Endodermal cell (in vitro differentiated cells): ENCODE results near the gene DAPK1. TPM values are rescaled to one million over a fixed set of nuclear protein-coding genes. Genes with fewer than 3 reads are reported as not detected.

Experiments used
- DNase-seq: peaks from one replicate; pipeline ENCODE4 v3.0.0-alpha.2; 2017
- H3K27ac ChIP-seq: 2 replicates; pipeline ENCODE4 v1.5.1; 2013; ENCODE audit warnings: mild to moderate bottlenecking, low read depth, low read length, moderate library complexity
- H3K27me3 ChIP-seq: 2 replicates; pipeline ENCODE4 v1.6.1; 2013; ENCODE audit warnings: mild to moderate bottlenecking, low read length, moderate library complexity; ENCODE audit not compliant: insufficient read depth, control insufficient read depth, poor library complexity, severe bottlenecking
- H3K36me3 ChIP-seq: 2 replicates; pipeline ENCODE4 v1.7.0; 2013; ENCODE audit warnings: mild to moderate bottlenecking, low read length, moderate library complexity; ENCODE audit not compliant: control insufficient read depth, insufficient read depth
- H3K4me1 ChIP-seq: one replicate; pipeline ENCODE4 v1.7.0; 2013; ENCODE audit warnings: low read length; ENCODE audit not compliant: control insufficient read depth, insufficient read depth
- H3K4me3 ChIP-seq: 2 replicates; pipeline ENCODE4 v1.5.1; 2013; ENCODE audit warnings: mild to moderate bottlenecking, low read length, moderate library complexity
- H3K9ac ChIP-seq: 2 replicates; pipeline ENCODE4 v1.6.1; 2013; ENCODE audit warnings: mild to moderate bottlenecking, low read length, moderate library complexity; ENCODE audit not compliant: poor library complexity, severe bottlenecking; ENCODE audit errors: extremely low read depth
- H3K9me3 ChIP-seq: 2 replicates; pipeline ENCODE4 v1.6.1; 2013; ENCODE audit warnings: mild to moderate bottlenecking, low read length, moderate library complexity; ENCODE audit not compliant: control insufficient read depth
- H3K27ac Mint-ChIP-seq: 2 replicates; pipeline ENCODE4 v1.8.0; 2020; ENCODE audit warnings: mixed read lengths
- H3K27me3 Mint-ChIP-seq: 2 replicates; pipeline ENCODE4 v1.8.0; 2021; ENCODE audit warnings: mild to moderate bottlenecking, mixed read lengths; ENCODE audit not compliant: insufficient read depth
- H3K36me3 Mint-ChIP-seq: 2 replicates; pipeline ENCODE4 v1.8.0; 2020; ENCODE audit warnings: low read depth, mixed read lengths
- H3K4me1 Mint-ChIP-seq: 2 replicates; pipeline ENCODE4 v1.8.0; 2020; ENCODE audit warnings: mixed read lengths
- H3K4me3 Mint-ChIP-seq: 2 replicates; pipeline ENCODE4 v1.8.0; 2020; ENCODE audit warnings: mild to moderate bottlenecking, moderate library complexity, mixed read lengths
- H3K9me3 Mint-ChIP-seq: 2 replicates; pipeline ENCODE4 v1.8.0; 2020; ENCODE audit warnings: mild to moderate bottlenecking, mixed read lengths
- CTCF ChIP-seq: fragments of 200-600 bp; sonication (generic); conservative IDR thresholded peaks from 2 replicates; pipeline ENCODE4 v1.5.0; 2021; ENCODE audit warnings: antibody characterized with exemption, mild to moderate bottlenecking
- WGBS, 2 experiments: methylation state at CpG; one replicate each; pipeline versions ENCODE4 v1.1.5 to v1.1.7; 2013; ENCODE audit warnings: missing lambda C conversion rate in 2 of 2, mixed read lengths in 1 of 2; ENCODE audit not compliant: insufficient coverage in 1 of 2, insufficient read length in 1 of 2; 5-methylcytosine and 5-hydroxymethylcytosine counted together
- total RNA-seq, 2 donors: library from RNA; stranded (reverse); fragmentation: NEBNext Ultra II Directional in 1 of 2; extraction: Animal tissue kit (Norgen Biotek cat#: 25700) in 1 of 2; gene quantifications; 2 replicates in 1 of 2; 3 replicates in 1 of 2; pipeline ENCODE4 v1.2.1, GENCODE V29; 2021

DAPK1 gene
- total RNA-seq, 2 donors from 2014 or later, result 117 to 139 TPM

- Histone ChIP-seq H3K9me3 (no peaks in the 10 kb centered on the region), H3K27ac (no peak overlapping the region), H3K9ac (no peak overlapping the region), H3K36me3 (peaks cover 13% of the 10 kb centered on the region), H3K4me1 (peaks cover 5% of the 10 kb centered on the region), H3K27me3 (no peaks in the 10 kb centered on the region), H3K4me3 (no peak overlapping the region)
- Mint-ChIP-seq H3K36me3 (peaks cover 7% of the 10 kb centered on the region), H3K4me3 (no peak overlapping the region), H3K4me1 (peaks cover 29% of the 10 kb centered on the region), H3K27me3 (no peaks in the 10 kb centered on the region), H3K9me3 (no peaks in the 10 kb centered on the region), H3K27ac (no peak overlapping the region)
- peak; percentile 24 for TF ChIP-seq CTCF
- WGBS, 2 experiments, result 90 to 100% methylated on average over 1 to 2 of the region's 2 CpGs
- no peak for DNase-seq
Measured at GRCh38 chr9:87533271-87533670, 35.6 kb downstream of the DAPK1 start.

DNA sequence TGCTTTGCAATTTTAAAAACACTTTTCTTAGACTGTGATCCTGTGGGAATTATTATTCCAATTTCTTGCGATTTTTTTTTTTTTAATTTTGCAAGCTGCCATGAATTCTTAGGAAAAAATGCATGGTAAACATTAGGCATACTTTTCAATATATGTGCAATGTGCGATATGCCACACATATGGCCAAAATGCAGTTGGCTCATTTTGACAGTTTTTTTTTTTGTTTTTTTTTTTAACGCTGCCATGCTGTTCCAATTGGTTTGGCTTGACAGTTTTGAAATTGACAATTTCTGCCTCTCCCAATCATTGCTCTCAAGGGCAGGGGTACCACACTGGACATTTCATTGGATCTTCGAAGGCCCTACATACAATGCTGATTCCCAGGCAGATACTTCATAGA lies 36.4 kb downstream of the DAPK1 start:
- Histone ChIP-seq H3K4me1 (peaks cover 5% of the 10 kb centered on the region), H3K9me3 (no peaks in the 10 kb centered on the region), H3K4me3 (no peak overlapping the region), H3K9ac (no peak overlapping the region), H3K27me3 (no peaks in the 10 kb centered on the region), H3K27ac (no peak overlapping the region), H3K36me3 (peaks cover 15% of the 10 kb centered on the region)
- Mint-ChIP-seq H3K27me3 (no peaks in the 10 kb centered on the region), H3K9me3 (no peaks in the 10 kb centered on the region), H3K4me1 (peaks cover 27% of the 10 kb centered on the region), H3K36me3 (peaks cover 1% of the 10 kb centered on the region), H3K4me3 (no peak overlapping the region), H3K27ac (no peak overlapping the region)
- WGBS, 2 experiments, result 95 to 100% methylated on average over 3 to 4 of the region's 4 CpGs
- TF ChIP-seq CTCF, result no peak
- no peak for DNase-seq

GRCh38 chr9:87534957-87535356 lies 37.3 kb downstream of the DAPK1 start:
- no peak for DNase-seq
- no peaks in the 10 kb centered on the region for H3K4me1 ChIP-seq
- H3K9me3 ChIP-seq, result no peaks in the 10 kb centered on the region
- no peak overlapping the region for H3K4me3 ChIP-seq
- no peak for TF ChIP-seq CTCF
- H3K27me3 ChIP-seq, result no peaks in the 10 kb centered on the region
- no peak overlapping the region for H3K27ac ChIP-seq
- peaks cover 24% of the 10 kb centered on the region for H3K36me3 ChIP-seq
- WGBS, 2 experiments, result 86 to 93% methylated on average over 1 to 2 of the region's 2 CpGs
- H3K27me3 Mint-ChIP-seq, result no peaks in the 10 kb centered on the region
- H3K9me3 Mint-ChIP-seq, result no peaks in the 10 kb centered on the region
- peaks cover 20% of the 10 kb centered on the region for H3K4me1 Mint-ChIP-seq
- H3K36me3 Mint-ChIP-seq, result peaks cover 5% of the 10 kb centered on the region
- no peak overlapping the region for H3K9ac ChIP-seq
- no peak overlapping the region for H3K27ac Mint-ChIP-seq
- no peak overlapping the region for H3K4me3 Mint-ChIP-seq
